NCI-H187 (cell line): ENCODE data around the gene PAIP1.
"Not testable (repeated sequence)": the region's sequence is repeated elsewhere in the genome, so short reads cannot be mapped to it uniquely, and the experiment has no call there.

Experiments used
- DNase-seq, 2 experiments: peaks; one replicate each; lab custom pipeline; 2025; lab: John Stamatoyannopoulos, UW

Gene PAIP1

GRCh38 chr5:43571237-43571636 lies 14.4 kb upstream of the PAIP1 start:
- DNase-seq: no peak

GRCh38 chr5:43570450-43571158 lies 13.7 kb upstream of the PAIP1 start:
- no peak for DNase-seq

- DNase-seq: no peak
Observed at GRCh38 chr5:43569236-43569746, 12.4 kb upstream of the PAIP1 start.

- DNase-seq: no peak
Observed at GRCh38 chr5:43567967-43568366, 11.1 kb upstream of the PAIP1 start.

- no peak for DNase-seq
Observed at GRCh38 chr5:43565043-43565442, 8.2 kb upstream of the PAIP1 start.

- no peak for DNase-seq
Observed at GRCh38 chr5:43564289-43564850, 7.5 kb upstream of the PAIP1 start.

GRCh38 chr5:43563321-43563720 lies 6.4 kb upstream of the PAIP1 start:
- no peak for DNase-seq

GRCh38 chr5:43561356-43561755 lies 4.5 kb upstream of the PAIP1 start:
- no peak for DNase-seq

- peak in 1 of 2 experiments; percentile 4 for DNase-seq
Observed at GRCh38 chr5:43560128-43560527, 3.3 kb upstream of the PAIP1 start.

GRCh38 chr5:43556607-43556856 lies 345 bp downstream of the PAIP1 start:
- not testable (repeated sequence) for DNase-seq

- peak; percentile 24 to 40 for DNase-seq
Observed at GRCh38 chr5:43555895-43556606, 826 bp downstream of the PAIP1 start.

- DNase-seq: no peak
Observed at GRCh38 chr5:43554497-43554896, 2.4 kb downstream of the PAIP1 start.

GRCh38 chr5:43553381-43553780 lies 3.5 kb downstream of the PAIP1 start:
- no peak for DNase-seq

- DNase-seq: no peak
Observed at GRCh38 chr5:43551731-43552130, 5.1 kb downstream of the PAIP1 start.

- not testable (repeated sequence) for DNase-seq
Observed at GRCh38 chr5:43549272-43549671, 7.6 kb downstream of the PAIP1 start.

- no peak for DNase-seq
Observed at GRCh38 chr5:43548358-43548757, 8.5 kb downstream of the PAIP1 start.

- no peak for DNase-seq
Observed at GRCh38 chr5:43547532-43547931, 9.3 kb downstream of the PAIP1 start.

GRCh38 chr5:43543434-43543833 lies 13.4 kb downstream of the PAIP1 start:
- no peak for DNase-seq

GRCh38 chr5:43540746-43541145 lies 16.1 kb downstream of the PAIP1 start:
- DNase-seq: no peak

- no peak for DNase-seq
Observed at GRCh38 chr5:43536972-43537371, 19.9 kb downstream of the PAIP1 start.

- DNase-seq: no peak
Observed at GRCh38 chr5:43533646-43534045, 23.2 kb downstream of the PAIP1 start.

- DNase-seq: no peak
Observed at GRCh38 chr5:43530648-43531047, 26.2 kb downstream of the PAIP1 start.

GRCh38 chr5:43523662-43524072 lies 33.2 kb downstream of the PAIP1 start:
- no peak for DNase-seq
